Measurements from ENCODE around the gene SMIM7.
"Not testable (repeated sequence)": the region's sequence is repeated elsewhere in the genome, so short reads cannot be mapped to it uniquely, and the experiment has no call there.

The SMIM7 gene

GRCh38 chr19:16659832-16660708, at the start of gene SMIM7:
TSS of gene SMIM7 (minus strand) at chr19:16660144. CDS start at chr19:16660110, 34 bp downstream.
- peak; percentile 99 for DNase-seq

- DNase-seq, result no peak
These were observed 43.7 kb upstream of the SMIM7 start for GRCh38 chr19:16703677-16704076.

- DNase-seq, result no peak
These were observed 42.2 kb upstream of the SMIM7 start for GRCh38 chr19:16702123-16702522.

GRCh38 chr19:16698914-16699313, 39.0 kb upstream of the SMIM7 start:
- DNase-seq, result no peak

- no peak for DNase-seq
These were observed 28.1 kb upstream of the SMIM7 start for GRCh38 chr19:16688084-16688483.

- no peak for DNase-seq
These were observed 24.3 kb upstream of the SMIM7 start for GRCh38 chr19:16684216-16684615.

- DNase-seq, result no peak
These were observed 22.6 kb upstream of the SMIM7 start for GRCh38 chr19:16682539-16682938.

GRCh38 chr19:16679811-16680210, 19.9 kb upstream of the SMIM7 start:
- no peak for DNase-seq

- DNase-seq, result no peak
These were observed 18.6 kb upstream of the SMIM7 start for GRCh38 chr19:16678498-16678897.

- no peak for DNase-seq
These were observed 17.1 kb upstream of the SMIM7 start for GRCh38 chr19:16677055-16677454.

GRCh38 chr19:16676101-16676798, 16.3 kb upstream of the SMIM7 start:
- DNase-seq, result no peak

- DNase-seq, result not testable (repeated sequence)
These were observed 13.9 kb upstream of the SMIM7 start for GRCh38 chr19:16673839-16674238.

- no peak for DNase-seq
These were observed 13.3 kb upstream of the SMIM7 start for GRCh38 chr19:16673231-16673630.

GRCh38 chr19:16671652-16672274, 11.8 kb upstream of the SMIM7 start:
- no peak for DNase-seq

GRCh38 chr19:16670291-16670690, 10.3 kb upstream of the SMIM7 start:
- DNase-seq, result no peak

- not testable (repeated sequence) for DNase-seq
These were observed 8.8 kb upstream of the SMIM7 start for GRCh38 chr19:16668702-16669101.

GRCh38 chr19:16668176-16668575, 8.2 kb upstream of the SMIM7 start:
- DNase-seq, result no peak

GRCh38 chr19:16661480-16662034, 1.6 kb upstream of the SMIM7 start:
- no peak for DNase-seq

- DNase-seq, result peak; percentile 49
These were observed 977 bp upstream of the SMIM7 start, which contains the start of gene TMEM38A for GRCh38 chr19:16660763-16661479. TSS of gene TMEM38A (plus strand) at chr19:16661139. CDS start at chr19:16661218, 79 bp downstream.

GRCh38 chr19:16659464-16659831, 496 bp downstream of the SMIM7 start:
- no peak for DNase-seq

GRCh38 chr19:16657384-16657783, 2.6 kb downstream of the SMIM7 start:
- DNase-seq, result no peak

- no peak for DNase-seq
These were observed 4.2 kb downstream of the SMIM7 start for GRCh38 chr19:16655727-16656126.

- DNase-seq, result no peak
These were observed 5.3 kb downstream of the SMIM7 start for GRCh38 chr19:16654627-16655026.
